Neural progenitor cell (in vitro differentiated cells): Measurements from ENCODE around the gene TPPP. TPM values are rescaled to one million over a fixed set of nuclear protein-coding genes. Genes with fewer than 3 reads are reported as not detected.
"Not testable (repeated sequence)": the region's sequence is repeated elsewhere in the genome, so short reads cannot be mapped to it uniquely, and the experiment has no call there.

ENCODE experiments used
- DNase-seq: peaks from one replicate; pipeline ENCODE4 v3.0.0-alpha.2; 2016; ENCODE audit warnings: low spot score
- H2AFZ ChIP-seq: fragments of 200-600 bp; sonication (generic); replicated peaks from 2 replicates; pipeline ENCODE4 v1.6.1; 2016; ENCODE audit warnings: antibody characterized with exemption
- H3F3A ChIP-seq: fragments of 200-600 bp; sonication (generic); 2 replicates; pipeline ENCODE4 v1.6.1; 2016; ENCODE audit warnings: antibody characterized with exemption, low read depth
- H3K27ac ChIP-seq: fragments of 200-600 bp; sonication (generic); 2 replicates; pipeline ENCODE4 v1.5.1; 2016; ENCODE audit warnings: mild to moderate bottlenecking
- H3K27me3 ChIP-seq: fragments of 200-600 bp; sonication (generic); 2 replicates; pipeline ENCODE4 v1.6.1; 2016; ENCODE audit warnings: mild to moderate bottlenecking, moderate library complexity
- H3K36me3 ChIP-seq: fragments of 200-600 bp; sonication (generic); 2 replicates; pipeline ENCODE4 v1.5.1; 2016
- H3K4me1 ChIP-seq: fragments of 200-600 bp; sonication (generic); 2 replicates; pipeline ENCODE4 v1.6.1; 2016; ENCODE audit warnings: mixed run types
- H3K4me2 ChIP-seq: fragments of 200-600 bp; sonication (generic); 2 replicates; pipeline ENCODE4 v1.6.1; 2016
- H3K4me3 ChIP-seq: fragments of 200-600 bp; sonication (generic); 2 replicates; pipeline ENCODE4 v1.5.1; 2016
- H3K79me2 ChIP-seq: fragments of 200-600 bp; sonication (generic); 2 replicates; pipeline ENCODE4 v1.6.1; 2016; ENCODE audit warnings: low read depth
- H3K9ac ChIP-seq: fragments of 200-600 bp; sonication (generic); 2 replicates; pipeline ENCODE4 v1.6.1; 2016
- H3K9me3 ChIP-seq: fragments of 200-600 bp; sonication (generic); 2 replicates; pipeline ENCODE4 v1.5.1; 2016; ENCODE audit warnings: low read depth
- H4K20me1 ChIP-seq: fragments of 200-600 bp; sonication (generic); 2 replicates; pipeline ENCODE4 v1.6.1; 2016; ENCODE audit warnings: low read depth
- H3K27ac Mint-ChIP-seq: 3 replicates; pipeline ENCODE4 v1.8.0; 2021; ENCODE audit warnings: mixed read lengths
- H3K27me3 Mint-ChIP-seq: 2 replicates; pipeline ENCODE4 v1.8.0; 2022; ENCODE audit warnings: low read depth, mild to moderate bottlenecking, inconsistent platforms, moderate library complexity, mixed read lengths; ENCODE audit not compliant: insufficient read depth
- H3K36me3 Mint-ChIP-seq: 3 replicates; pipeline ENCODE4 v1.8.0; 2021; ENCODE audit warnings: mixed read lengths
- H3K4me1 Mint-ChIP-seq: 3 replicates; pipeline ENCODE4 v1.8.0; 2021; ENCODE audit warnings: mixed read lengths
- H3K4me3 Mint-ChIP-seq: 3 replicates; pipeline ENCODE4 v1.8.0; 2021; ENCODE audit warnings: mild to moderate bottlenecking, moderate library complexity, mixed read lengths
- H3K9me3 Mint-ChIP-seq: 3 replicates; pipeline ENCODE4 v1.8.0; 2020; ENCODE audit warnings: mixed read lengths
- CTCF ChIP-seq: fragments of 200-600 bp; sonication (generic); IDR thresholded peaks from 2 replicates; pipeline ENCODE4 v1.5.1; 2017; ENCODE audit warnings: antibody characterized with exemption, mild to moderate bottlenecking
- EZH2 ChIP-seq: fragments of 200-600 bp; sonication (generic); IDR thresholded peaks from 2 replicates; pipeline ENCODE4 v1.6.1; 2017; ENCODE audit warnings: antibody characterized with exemption, mild to moderate bottlenecking, moderate library complexity
- EZH2phosphoT487 ChIP-seq: fragments of 200-600 bp; sonication (generic); IDR thresholded peaks from 2 replicates; pipeline ENCODE4 v1.6.1; 2017; ENCODE audit warnings: antibody characterized with exemption
- total RNA-seq: library from RNA; depleted of rRNA; stranded (reverse); fragments of >200 nt; gene quantifications from 2 replicates; pipeline ENCODE4 v1.2.3, GENCODE V29; 2015; ENCODE audit warnings: low replicate concordance

TPPP gene
- total RNA-seq, 1 donor from 2014 or later = not detected

- not testable (repeated sequence) for H3K4me3 Mint-ChIP-seq, DNase-seq, H3K4me1 ChIP-seq, H3K9ac ChIP-seq, H3K4me1 Mint-ChIP-seq, H3K36me3 Mint-ChIP-seq, H3K79me2 ChIP-seq, H3K27me3 ChIP-seq, H3K4me3 ChIP-seq, H3K27ac ChIP-seq, H3K27ac Mint-ChIP-seq, H4K20me1 ChIP-seq, H3K36me3 ChIP-seq, H2AFZ ChIP-seq, H3K27me3 Mint-ChIP-seq, H3K4me2 ChIP-seq, H3K9me3 Mint-ChIP-seq, H3F3A ChIP-seq, H3K9me3 ChIP-seq
Observed at GRCh38 chr5:686936-687335, 6.2 kb downstream of the TPPP start.

GRCh38 chr5:686172-686523, 7.0 kb downstream of the TPPP start:
- H2AFZ ChIP-seq, H3K4me1 Mint-ChIP-seq, H3K9me3 ChIP-seq, H3K9me3 Mint-ChIP-seq, H3K36me3 Mint-ChIP-seq, H3K4me3 ChIP-seq, H4K20me1 ChIP-seq, H3K4me2 ChIP-seq, H3K79me2 ChIP-seq, H3F3A ChIP-seq, H3K4me3 Mint-ChIP-seq, H3K9ac ChIP-seq, H3K27me3 ChIP-seq, H3K36me3 ChIP-seq, DNase-seq, H3K4me1 ChIP-seq, H3K27me3 Mint-ChIP-seq, H3K27ac ChIP-seq, H3K27ac Mint-ChIP-seq: not testable (repeated sequence)

GRCh38 chr5:685262-686171, 7.6 kb downstream of the TPPP start:
- H3K27ac Mint-ChIP-seq = no peak overlapping the region
- H4K20me1 ChIP-seq = no peaks in the 10 kb centered on the region
- peaks cover 4% of the 10 kb centered on the region for H3K27me3 Mint-ChIP-seq
- no peak overlapping the region for H3K4me3 ChIP-seq
- no peaks in the 10 kb centered on the region for H3F3A ChIP-seq
- H3K36me3 Mint-ChIP-seq = no peaks in the 10 kb centered on the region
- H3K4me1 Mint-ChIP-seq = no peaks in the 10 kb centered on the region
- H3K9ac ChIP-seq = no peak overlapping the region
- no peak overlapping the region for H3K27ac ChIP-seq
- no peaks in the 10 kb centered on the region for H3K9me3 ChIP-seq
- no peaks in the 10 kb centered on the region for H3K27me3 ChIP-seq
- no peak overlapping the region for H2AFZ ChIP-seq
- no peak for DNase-seq
- no peaks in the 10 kb centered on the region for H3K79me2 ChIP-seq
- H3K36me3 ChIP-seq = no peaks in the 10 kb centered on the region
- no peak for TF ChIP-seq EZH2
- TF ChIP-seq CTCF = no peak
- no peak for TF ChIP-seq EZH2phosphoT487
- H3K9me3 Mint-ChIP-seq = no peaks in the 10 kb centered on the region
- no peak overlapping the region for H3K4me2 ChIP-seq
- H3K4me1 ChIP-seq = no peaks in the 10 kb centered on the region
- H3K4me3 Mint-ChIP-seq = no peak overlapping the region

GRCh38 chr5:684751-685216, 8.4 kb downstream of the TPPP start:
- Histone ChIP-seq H3K36me3 (no peaks in the 10 kb centered on the region), H3K9me3 (no peaks in the 10 kb centered on the region), H3K79me2 (no peaks in the 10 kb centered on the region), H3K27me3 (no peaks in the 10 kb centered on the region), H4K20me1 (no peaks in the 10 kb centered on the region), H3F3A (no peaks in the 10 kb centered on the region), H3K4me3 (no peak overlapping the region), H2AFZ (no peak overlapping the region), H3K27ac (no peak overlapping the region), H3K9ac (no peak overlapping the region), H3K4me2 (no peak overlapping the region), H3K4me1 (no peaks in the 10 kb centered on the region)
- Mint-ChIP-seq H3K4me1 (no peaks in the 10 kb centered on the region), H3K9me3 (no peaks in the 10 kb centered on the region), H3K4me3 (no peak overlapping the region), H3K27ac (peak overlapping the region; percentile 25), H3K36me3 (no peaks in the 10 kb centered on the region), H3K27me3 (peaks cover 4% of the 10 kb centered on the region)
- TF ChIP-seq EZH2phosphoT487 (no peak), CTCF (no peak), EZH2 (no peak)
- DNase-seq = no peak
